Duodenal mucosa (tissue), 2 donors: ENCODE results near the gene CSAD.
"Not testable (repeated sequence)": the region's sequence is repeated elsewhere in the genome, so short reads cannot be mapped to it uniquely, and the experiment has no call there.

Experiments
- H3K27ac ChIP-seq: one replicate; pipeline ENCODE4 v1.7.0; 2013; ENCODE audit warnings: low read depth, low read length
- H3K27me3 ChIP-seq, 2 donors: one replicate each; pipeline ENCODE4 v1.7.0; 2013; ENCODE audit warnings: low read length in 2 of 2, control low read depth in 1 of 2; ENCODE audit not compliant: insufficient read depth in 2 of 2, control insufficient read depth in 1 of 2
- H3K36me3 ChIP-seq, 2 donors: one replicate each; pipeline ENCODE4 v1.7.0; 2013; ENCODE audit warnings: low read length in 2 of 2, control low read depth in 1 of 2; ENCODE audit not compliant: insufficient read depth in 2 of 2, control insufficient read depth in 1 of 2
- H3K4me1 ChIP-seq, 2 donors: one replicate each; pipeline ENCODE4 v1.7.0; 2013; ENCODE audit warnings: low read length in 2 of 2, control low read depth in 1 of 2; ENCODE audit not compliant: insufficient read depth in 2 of 2, control insufficient read depth in 1 of 2
- H3K4me3 ChIP-seq, 2 donors: one replicate each; pipeline ENCODE4 v1.7.0; 2013; ENCODE audit warnings: low read length in 2 of 2, low read depth in 1 of 2
- H3K9ac ChIP-seq, 2 donors: one replicate each; pipeline ENCODE4 v1.7.0; 2013; ENCODE audit warnings: low read length in 2 of 2, low read depth in 1 of 2
- H3K9me3 ChIP-seq, 2 donors: one replicate each; pipeline ENCODE4 v1.7.0; 2013; ENCODE audit warnings: low read length in 2 of 2, control low read depth in 1 of 2; ENCODE audit not compliant: control insufficient read depth in 1 of 2

Gene CSAD

GRCh38 chr12:53123578-53124351, 57.0 kb downstream of the CSAD start:
- Histone ChIP-seq H3K36me3 (no peaks in the 10 kb centered on the region), H3K9ac (no peak overlapping the region), H3K4me1 (peaks cover 4 to 5% of the 10 kb centered on the region in 2 donors), H3K27me3 (peaks cover 0 to 1% of the 10 kb centered on the region in 2 donors), H3K4me3 (no peak overlapping the region), H3K9me3 (no peaks in the 10 kb centered on the region), H3K27ac (no peak overlapping the region)

- Histone ChIP-seq H3K27ac (no peak overlapping the region), H3K9ac (no peak overlapping the region), H3K4me1 (peaks cover 4 to 10% of the 10 kb centered on the region in 2 donors), H3K36me3 (no peaks in the 10 kb centered on the region), H3K27me3 (no peaks in the 10 kb centered on the region), H3K4me3 (no peak overlapping the region), H3K9me3 (no peaks in the 10 kb centered on the region)
These were observed 57.7 kb downstream of the CSAD start for GRCh38 chr12:53122961-53123468.

- no peak overlapping the region for H3K27ac ChIP-seq
- H3K27me3 ChIP-seq: no peaks in the 10 kb centered on the region
- no peaks in the 10 kb centered on the region for H3K9me3 ChIP-seq
- H3K36me3 ChIP-seq: no peaks in the 10 kb centered on the region
- no peak overlapping the region for H3K9ac ChIP-seq
- H3K4me1 ChIP-seq: peaks cover 4 to 10% of the 10 kb centered on the region in 2 donors
- no peak overlapping the region for H3K4me3 ChIP-seq
These were observed 59.8 kb downstream of the CSAD start for GRCh38 chr12:53120685-53121525.

- no peaks in the 10 kb centered on the region for H3K9me3 ChIP-seq
- H3K36me3 ChIP-seq: no peaks in the 10 kb centered on the region
- H3K4me3 ChIP-seq: no peak overlapping the region
- no peaks in the 10 kb centered on the region for H3K27me3 ChIP-seq
- peaks cover 4 to 10% of the 10 kb centered on the region in 2 donors for H3K4me1 ChIP-seq
- no peak overlapping the region for H3K9ac ChIP-seq
- H3K27ac ChIP-seq: no peak overlapping the region
These were observed 61.9 kb downstream of the CSAD start for GRCh38 chr12:53118751-53119300.

GRCh38 chr12:53115891-53116648, 64.7 kb downstream of the CSAD start:
- H3K9ac ChIP-seq: no peak overlapping the region
- H3K27ac ChIP-seq: no peak overlapping the region
- H3K4me1 ChIP-seq: peaks cover 4 to 10% of the 10 kb centered on the region in 2 donors
- no peaks in the 10 kb centered on the region for H3K36me3 ChIP-seq
- H3K27me3 ChIP-seq: no peaks in the 10 kb centered on the region
- no peaks in the 10 kb centered on the region for H3K9me3 ChIP-seq
- no peak overlapping the region for H3K4me3 ChIP-seq

- H3K27ac ChIP-seq: no peak overlapping the region
- peaks cover 4 to 10% of the 10 kb centered on the region in 2 donors for H3K4me1 ChIP-seq
- H3K36me3 ChIP-seq: no peaks in the 10 kb centered on the region
- no peak overlapping the region for H3K4me3 ChIP-seq
- H3K9ac ChIP-seq: no peak overlapping the region
- no peaks in the 10 kb centered on the region for H3K27me3 ChIP-seq
- H3K9me3 ChIP-seq: no peaks in the 10 kb centered on the region
These were observed 65.4 kb downstream of the CSAD start for GRCh38 chr12:53115112-53115890.

DNA sequence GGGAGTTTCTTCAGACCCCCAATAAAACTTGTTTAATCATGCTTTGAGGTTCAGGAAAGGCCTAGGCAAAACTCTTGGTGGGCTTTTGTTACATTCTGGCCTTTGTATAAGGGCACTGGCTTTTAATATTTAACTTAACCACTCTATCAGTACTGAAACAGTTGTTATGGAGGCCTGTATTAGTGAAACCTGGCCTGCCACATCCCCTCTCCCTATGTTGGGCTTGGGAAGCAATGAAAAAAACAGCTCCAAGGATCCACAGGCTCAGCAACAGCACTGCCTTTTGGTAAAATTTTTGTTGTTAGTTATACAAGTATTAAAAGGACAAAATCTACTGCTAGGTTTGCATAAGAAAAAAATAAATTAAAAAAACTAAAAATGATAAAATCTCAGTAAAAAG, 66.8 kb downstream of the CSAD start:
- no peaks in the 10 kb centered on the region for H3K27me3 ChIP-seq
- H3K9ac ChIP-seq: no peak overlapping the region
- no peak overlapping the region for H3K4me3 ChIP-seq
- no peak overlapping the region for H3K27ac ChIP-seq
- peaks cover under 1 to 6% of the 10 kb centered on the region in 2 donors for H3K4me1 ChIP-seq
- no peaks in the 10 kb centered on the region for H3K36me3 ChIP-seq
- H3K9me3 ChIP-seq: no peaks in the 10 kb centered on the region

DNA sequence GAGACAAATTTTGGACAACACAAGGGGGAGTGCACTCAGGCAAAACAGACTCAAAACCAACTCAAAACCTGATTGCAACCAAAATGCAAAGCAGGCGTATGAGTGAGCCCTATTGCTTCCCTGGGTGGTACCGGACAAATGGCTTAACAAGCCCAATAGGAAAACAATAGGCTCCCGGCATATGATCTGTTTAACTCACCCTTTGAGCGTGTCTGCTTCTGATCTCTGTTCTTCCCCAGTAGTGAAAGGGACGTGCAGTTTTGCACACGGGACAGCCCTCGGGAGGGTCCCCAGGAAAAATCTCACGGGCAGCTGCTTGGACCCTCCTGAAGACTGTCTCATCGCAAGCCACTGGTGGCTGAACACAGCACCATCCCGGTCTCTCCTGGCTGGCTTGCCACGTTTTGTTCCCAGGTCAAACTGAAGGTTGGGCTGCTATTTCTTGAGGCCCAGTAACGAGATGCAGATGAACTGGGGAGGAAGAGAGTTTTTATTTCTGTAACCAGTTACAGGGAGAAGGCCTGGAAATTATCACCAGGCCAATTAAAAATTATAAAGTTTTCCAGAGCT, 67.5 kb downstream of the CSAD start:
- H3K27me3 ChIP-seq: no peaks in the 10 kb centered on the region
- H3K9ac ChIP-seq: no peak overlapping the region
- no peaks in the 10 kb centered on the region for H3K9me3 ChIP-seq
- no peak overlapping the region for H3K4me3 ChIP-seq
- peaks cover 0 to 1% of the 10 kb centered on the region in 2 donors for H3K4me1 ChIP-seq
- H3K36me3 ChIP-seq: no peaks in the 10 kb centered on the region
- H3K27ac ChIP-seq: no peak overlapping the region

- H3K27ac ChIP-seq, H3K4me3 ChIP-seq: not testable (repeated sequence)
These were observed 68.3 kb downstream of the CSAD start for GRCh38 chr12:53112431-53112830.

More at GRCh38 chr12:53112431-53112830, 68.3 kb downstream of the CSAD start:
- not testable (repeated sequence) for H3K9me3 ChIP-seq, H3K27me3 ChIP-seq, H3K36me3 ChIP-seq, H3K4me1 ChIP-seq, H3K9ac ChIP-seq
